H1 (cell line): ENCODE results near the gene TOB1. TPM values are rescaled to one million over a fixed set of nuclear protein-coding genes. Genes with fewer than 3 reads are reported as not detected.

Experiments used
- CTCF ChIA-PET: fragments of 300-600 bp; sonication (Branson Sonifier 250); formaldehyde crosslinking; loops from one replicate; lab custom pipeline; 2021; ENCODE audit not compliant: partially characterized antibody; lab: Charles Lee
- POLR2A ChIA-PET: fragments of 300-600 bp; sonication (Branson Sonifier 250); formaldehyde crosslinking; loops from one replicate; lab custom pipeline; 2021; ENCODE audit warnings: inconsistent platforms; ENCODE audit not compliant: partially characterized antibody; lab: Charles Lee
- DNase-seq, 2 experiments: peaks; one replicate each; pipeline versions ENCODE4 v3.0.0 to v3.0.0-alpha.2; 2010 to 2022; ENCODE audit warnings: low spot score in 2 of 2, low read depth in 1 of 2, mixed read lengths in 1 of 2
- FAIRE-seq: peaks from 2 replicates; lab custom pipeline; 2011; peaks lifted over from hg19 to GRCh38; lab: Jason Lieb, UNC
- H2AFZ ChIP-seq: 2 replicates; pipeline ENCODE4 v1.8.1; 2012; ENCODE audit warnings: low read length, inconsistent platforms
- H2AK5ac ChIP-seq: 2 replicates; pipeline ENCODE4 v1.6.1; 2013; ENCODE audit warnings: low read depth, low read length
- H2BK120ac ChIP-seq: replicated peaks from 2 replicates; pipeline ENCODE3; 2013; ENCODE audit warnings: low read depth, low read length, inconsistent platforms
- H2BK12ac ChIP-seq: 2 replicates; pipeline ENCODE4 v1.6.1; 2013; ENCODE audit warnings: low read depth, low read length
- H2BK15ac ChIP-seq: 2 replicates; pipeline ENCODE4 v1.6.1; 2013; ENCODE audit warnings: low read length
- H2BK20ac ChIP-seq: 2 replicates; pipeline ENCODE4 v1.6.1; 2013; ENCODE audit warnings: low read length
- H2BK5ac ChIP-seq: 2 replicates; pipeline ENCODE4 v1.6.1; 2013; ENCODE audit warnings: low read depth, low read length
- H3K14ac ChIP-seq: 2 replicates; pipeline ENCODE4 v1.6.1; 2013; ENCODE audit warnings: inconsistent platforms; ENCODE audit not compliant: insufficient read length
- H3K18ac ChIP-seq: 2 replicates; pipeline ENCODE4 v1.6.1; 2013; ENCODE audit warnings: low read length; ENCODE audit errors: extremely low read depth
- H3K23ac ChIP-seq: 2 replicates; pipeline ENCODE4 v1.6.1; 2013; ENCODE audit warnings: inconsistent platforms; ENCODE audit not compliant: insufficient read length
- H3K23me2 ChIP-seq: 2 replicates; pipeline ENCODE4 v1.6.1; 2013; ENCODE audit warnings: low read depth, low read length
- H3K27ac ChIP-seq: 2 replicates; pipeline ENCODE4 v1.6.1; 2011; ENCODE audit warnings: low read depth, low read length, inconsistent platforms
- H3K27me3 ChIP-seq, 4 experiments: replicated peaks in 1 of 4; 1 replicate in 1 of 4; 2 replicates in 3 of 4; pipeline versions ENCODE4 v1.6.1 to v1.8.1; 2011 to 2013; ENCODE audit warnings: low read length in 3 of 4, mild to moderate bottlenecking in 3 of 4, inconsistent platforms in 2 of 4, mixed read lengths in 2 of 4, moderate library complexity in 1 of 4; ENCODE audit not compliant: control insufficient read depth in 3 of 4, insufficient read depth in 3 of 4; ENCODE audit errors: extremely low read depth in 1 of 4
- H3K36me3 ChIP-seq, 4 experiments: 2 replicates each; pipeline versions ENCODE4 v1.6.1 to v1.8.1; 2011 to 2013; ENCODE audit warnings: mild to moderate bottlenecking in 4 of 4, low read length in 3 of 4, moderate library complexity in 2 of 4, control low read depth in 1 of 4, inconsistent platforms in 1 of 4; ENCODE audit not compliant: insufficient read depth in 4 of 4, control insufficient read depth in 2 of 4
- H3K4ac ChIP-seq: replicated peaks from 2 replicates; pipeline ENCODE3; 2013; ENCODE audit warnings: low read length, low read depth, mixed read lengths, inconsistent platforms; ENCODE audit not compliant: insufficient read length
- H3K4me1 ChIP-seq, 4 experiments: replicated peaks in 1 of 4; 1 replicate in 1 of 4; 2 replicates in 3 of 4; pipeline versions ENCODE4 v1.6.1 to v1.8.1; 2011 to 2013; ENCODE audit warnings: low read length in 3 of 4, inconsistent platforms in 2 of 4, mixed read lengths in 1 of 4; ENCODE audit not compliant: insufficient read depth in 4 of 4, control insufficient read depth in 3 of 4
- H3K4me2 ChIP-seq, 2 experiments: 2 replicates each; pipeline versions ENCODE4 v1.6.1 to v1.8.1; 2011 to 2013; ENCODE audit warnings: low read depth in 2 of 2, low read length in 2 of 2, control low read depth in 1 of 2, inconsistent platforms in 1 of 2, mild to moderate bottlenecking in 1 of 2; ENCODE audit not compliant: insufficient read depth in 1 of 2
- H3K4me3 ChIP-seq, 4 experiments: fragments of 200-600, 300-600 bp in 1 of 4; sonication (generic), shearing (Covaris generic), sonication (Bioruptor Twin) in 1 of 4; 2 replicates each; pipeline versions ENCODE4 v1.5.1 to v1.8.1; 2011 to 2016; ENCODE audit warnings: low read length in 4 of 4, low read depth in 3 of 4, control low read depth in 2 of 4, inconsistent platforms in 2 of 4, mild to moderate bottlenecking in 2 of 4, mixed read lengths in 1 of 4, moderate library complexity in 1 of 4; ENCODE audit not compliant: insufficient read depth in 2 of 4; ENCODE audit errors: extremely low read depth in 1 of 4
- H3K56ac ChIP-seq: replicated peaks from 2 replicates; pipeline ENCODE3; 2013; ENCODE audit warnings: low read depth, mild to moderate bottlenecking, mixed read lengths, low read length, inconsistent platforms; ENCODE audit not compliant: insufficient read length
- H3K79me1 ChIP-seq: 2 replicates; pipeline ENCODE4 v1.6.1; 2013; ENCODE audit warnings: low read depth, low read length, control low read depth
- H3K79me2 ChIP-seq, 2 experiments: 2 replicates each; pipeline versions ENCODE4 v1.6.1 to v1.8.1; 2012 to 2013; ENCODE audit warnings: low read length in 2 of 2, mild to moderate bottlenecking in 2 of 2, inconsistent platforms in 1 of 2; ENCODE audit not compliant: insufficient read depth in 2 of 2, control insufficient read depth in 1 of 2
- H3K9ac ChIP-seq, 4 experiments: replicated peaks in 1 of 4; 1 replicate in 1 of 4; 2 replicates in 3 of 4; pipeline versions ENCODE4 v1.6.1 to v1.8.1; 2011 to 2013; ENCODE audit warnings: low read depth in 3 of 4, low read length in 3 of 4, control low read depth in 2 of 4, mild to moderate bottlenecking in 2 of 4, moderate library complexity in 2 of 4, inconsistent platforms in 1 of 4; ENCODE audit errors: extremely low read depth in 1 of 4
- H3K9me3 ChIP-seq, 2 experiments: 2 replicates each; pipeline versions ENCODE4 v1.6.1 to v1.8.1; 2012 to 2013; ENCODE audit warnings: mild to moderate bottlenecking in 2 of 2, moderate library complexity in 2 of 2, control low read depth in 1 of 2, inconsistent platforms in 1 of 2, low read depth in 1 of 2, low read length in 1 of 2, mixed read lengths in 1 of 2; ENCODE audit not compliant: insufficient read depth in 2 of 2
- H4K20me1 ChIP-seq, 2 experiments: replicated peaks in 1 of 2; 2 replicates each; pipeline versions ENCODE3 to v1.8.1; 2011 to 2013; ENCODE audit warnings: inconsistent platforms in 2 of 2, low read length in 2 of 2, mild to moderate bottlenecking in 1 of 2; ENCODE audit not compliant: insufficient read depth in 2 of 2, control insufficient read depth in 1 of 2
- H4K5ac ChIP-seq: 2 replicates; pipeline ENCODE4 v1.6.1; 2013; ENCODE audit warnings: low read length, low read depth, mixed read lengths, inconsistent platforms; ENCODE audit not compliant: insufficient read length
- H4K8ac ChIP-seq: 2 replicates; pipeline ENCODE4 v1.8.0; 2013; ENCODE audit warnings: mild to moderate bottlenecking, moderate library complexity, low read length, inconsistent platforms; ENCODE audit not compliant: insufficient read depth; ENCODE audit errors: extremely low read depth
- H4K91ac ChIP-seq: replicated peaks from 2 replicates; pipeline ENCODE3; 2013; ENCODE audit warnings: low read length, mixed read lengths, inconsistent platforms; ENCODE audit not compliant: insufficient read length
- HDAC6 ChIP-seq: IDR thresholded peaks from one replicate; pipeline ENCODE4 v1.7.1; 2012; ENCODE audit warnings: low read depth, mild to moderate bottlenecking, inconsistent platforms, low read length, moderate library complexity
- KDM4A ChIP-seq: IDR thresholded peaks from one replicate; pipeline ENCODE4 v1.7.1; 2012; ENCODE audit warnings: low read depth, mild to moderate bottlenecking, moderate library complexity, low read length, inconsistent platforms; ENCODE audit not compliant: severe bottlenecking
- YY1 ChIP-seq: IDR thresholded peaks from 2 replicates; pipeline ENCODE4 v1.6.1; 2011; ENCODE audit warnings: low read depth, mild to moderate bottlenecking, low read length
- WGBS, 2 experiments: shearing (Covaris generic) in 1 of 2; methylation state at CpG; one replicate each; pipeline versions ENCODE4 v1.1.6 to v1.1.7; 2013 to 2015; ENCODE audit warnings: low lambda C conversion rate in 2 of 2, mixed read lengths in 2 of 2, inconsistent platforms in 1 of 2, low coverage in 1 of 2, missing lambda C conversion rate in 1 of 2; ENCODE audit not compliant: insufficient replicate concordance in 2 of 2, insufficient coverage in 1 of 2, insufficient read length in 1 of 2; ENCODE audit errors: extremely low coverage in 1 of 2, missing lambda C conversion rate in 1 of 2; 5-methylcytosine and 5-hydroxymethylcytosine counted together
- polyA plus RNA-seq, 7 experiments: library from polyadenylated mRNA; depleted of rRNA in 3 of 7; stranded (reverse) in 5 of 7; unstranded in 2 of 7; fragments of >200 nt in 5 of 7; fragments of 200-250 nt in 2 of 7; gene quantifications; 1 replicate in 5 of 7; 2 replicates in 1 of 7; 4 replicates in 1 of 7; pipeline versions ENCODE4 v1.2.1 to v1.2.3, GENCODE V29; 2011 to 2013; ENCODE audit warnings: missing spikeins in 2 of 7, mixed read lengths in 2 of 7
- total RNA-seq: library from RNA; stranded (reverse); fragmentation: NEBNext Ultra II Directional; extraction: Animal tissue kit (Norgen Biotek cat#: 25700); gene quantifications from 2 replicates; pipeline ENCODE4 v1.2.1, GENCODE V29; 2021

The TOB1 gene
- total and polyA plus RNA-seq, 2 of the 8 experiments (the other 6 are each of a cell fraction or from before 2014, with no cell fraction given): 14.4 to 20.8 TPM

DNA sequence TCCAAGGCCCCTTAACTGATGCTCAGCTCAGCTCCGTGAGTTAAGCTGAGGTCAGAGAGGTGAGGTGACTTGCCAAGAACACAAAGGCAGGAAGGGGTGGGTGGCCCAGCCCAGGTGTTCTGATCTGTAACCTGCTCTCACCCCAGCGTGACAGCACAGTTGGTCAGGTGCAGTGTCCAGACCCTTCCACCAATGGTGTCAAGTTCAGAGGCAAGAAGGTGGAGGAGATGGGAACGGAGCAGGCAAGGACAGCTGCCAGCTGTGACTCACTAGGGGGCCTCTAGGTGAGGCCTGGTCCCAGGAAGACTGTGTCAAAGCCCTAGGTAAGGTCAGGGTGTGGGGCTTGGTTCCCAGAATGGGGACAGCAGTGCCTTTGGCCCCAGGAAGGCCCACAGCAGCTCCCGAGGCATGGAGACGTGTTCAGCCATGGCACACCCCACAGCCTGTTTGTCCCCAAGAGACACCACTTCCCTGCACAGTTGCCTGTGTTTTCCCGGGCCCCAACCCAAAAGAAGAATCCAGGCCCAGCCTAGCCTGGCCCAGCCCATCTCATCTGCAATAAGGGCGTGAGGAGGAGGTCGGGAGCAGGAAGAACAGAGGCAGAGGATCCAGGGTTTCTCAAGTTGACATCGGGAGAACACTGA, 23.5 kb downstream of the TOB1 start:
- Histone ChIP-seq H2BK20ac (no peak overlapping the region), H2BK12ac (0 out of 2 replicates have a peak overlapping the region, but pooled peaks have one; percentile 39), H4K5ac (no peak overlapping the region), H3K79me2 (no peaks in the 10 kb centered on the region), H3K4ac (no peak overlapping the region), H3K27ac (no peak overlapping the region), H2AFZ (no peak overlapping the region), H3K27me3 (no peaks in the 10 kb centered on the region), H3K9me3 (no peaks in the 10 kb centered on the region), H2BK15ac (no peak overlapping the region), H3K79me1 (no peaks in the 10 kb centered on the region), H4K91ac (no peak overlapping the region), H3K18ac (no peak overlapping the region), H2BK5ac (no peak overlapping the region), H3K23ac (no peak overlapping the region), H3K4me2 (no peak overlapping the region), H2AK5ac (no peak overlapping the region), H3K23me2 (no peaks in the 10 kb centered on the region), H3K14ac (no peak overlapping the region), H3K56ac (no peak overlapping the region), H3K9ac (no peak overlapping the region), H3K36me3 (no peaks in the 10 kb centered on the region), H4K8ac (peak overlapping the region; percentile 79; the same call in 1 of the 2 replicates), H3K4me1 (peaks cover 0 to 10% (median 4%) of the 10 kb centered on the region in 4 experiments; a peak in 3 of 7 replicates), H2BK120ac (no peak overlapping the region), H3K4me3 (no peak overlapping the region), H4K20me1 (no peaks in the 10 kb centered on the region)
- CTCF ChIA-PET: interaction anchor here (0.6 to 31.7 kb wide), 39 partner anchors 10 to 419 kb away, joined by 3 to 735 read pairs (median 4); partner anchors contain the start of gene SPATA20
- no peak for FAIRE-seq
- WGBS, 2 experiments: 73% methylated on average over 9 of the region's 9 CpGs; no CpG with 5 or more reads in 1 of the 2 experiments
- POLR2A ChIA-PET: interaction anchor here (1.2 to 1.3 kb wide), 2 partner anchors 23 to 102 kb away, joined by 3 to 7 read pairs; partner anchors contain the start of gene TOB1
- DNase-seq: no peak
- TF ChIP-seq YY1 (no peak), KDM4A (no peak), HDAC6 (no peak)
